Activated B cell treated with CpG ODN at 0.5 μM for 24 hours (primary cell): ENCODE results near the gene PRR35. TPM values are rescaled to one million over a fixed set of nuclear protein-coding genes. Genes with fewer than 3 reads are reported as not detected.

Experiments used
- ATAC-seq: fragments of 200-7000 bp; cut with Tn5 transposase; one replicate; pipeline ENCODE4 v1.10.0; 2021; ENCODE audit warnings: low read depth, mild to moderate bottlenecking, moderate library complexity
- CTCF ChIA-PET: fragments of 350-600 bp; sonication (Branson Sonifier 250); formaldehyde crosslinking; loops from one replicate; lab custom pipeline; 2021; ENCODE audit warnings: antibody characterized with exemption; lab: Charles Lee
- POLR2A ChIA-PET: fragments of 350-600 bp; sonication (Branson Sonifier 250); formaldehyde crosslinking; loops from one replicate; lab custom pipeline; 2021; ENCODE audit warnings: antibody characterized with exemption; lab: Charles Lee
- DNase-seq: peaks from one replicate; pipeline ENCODE4 v3.0.0; 2022
- H3K27ac Mint-ChIP-seq: one replicate; pipeline ENCODE4 v1.8.0; 2020; ENCODE audit warnings: mixed read lengths
- H3K27me3 Mint-ChIP-seq: one replicate; pipeline ENCODE4 v1.8.0; 2021; ENCODE audit warnings: mixed read lengths
- H3K36me3 Mint-ChIP-seq: one replicate; pipeline ENCODE4 v1.8.0; 2021; ENCODE audit warnings: low read depth, mixed read lengths
- H3K4me1 Mint-ChIP-seq: one replicate; pipeline ENCODE4 v1.8.0; 2021; ENCODE audit warnings: mixed read lengths
- H3K4me3 Mint-ChIP-seq: one replicate; pipeline ENCODE4 v1.8.0; 2020; ENCODE audit warnings: mild to moderate bottlenecking, mixed read lengths
- H3K9me3 Mint-ChIP-seq: one replicate; pipeline ENCODE4 v1.8.0; 2020; ENCODE audit warnings: mixed read lengths
- CTCF ChIP-seq: fragments of 200-600 bp; IDR thresholded peaks from one replicate; pipeline ENCODE4 v1.8.0; 2022; ENCODE audit warnings: antibody characterized with exemption, mild to moderate bottlenecking
- intact Hi-C: fragments of 100-400 bp; cut with micrococcal nuclease; formaldehyde crosslinking; loops from one replicate; pipeline ENCODE4 v1.15.1; 2024
- total RNA-seq: library from RNA; stranded (reverse); gene quantifications from 2 replicates; pipeline ENCODE4 v1.2.3, GENCODE V29; 2022

The PRR35 gene
- total RNA-seq, 1 donor from 2014 or later = not detected

- ChIA-PET CTCF (no interaction called here), POLR2A (no interaction called here)
- H3K27me3 Mint-ChIP-seq = no peaks in the 10 kb centered on the region
- H3K36me3 Mint-ChIP-seq = peaks cover 6% of the 10 kb centered on the region
- no peak for TF ChIP-seq CTCF
- H3K4me1 Mint-ChIP-seq = no peaks in the 10 kb centered on the region
- no peaks in the 10 kb centered on the region for H3K9me3 Mint-ChIP-seq
- intact Hi-C loops = no loop called here
- no peak overlapping the region for H3K4me3 Mint-ChIP-seq
- DNase-seq (no peak), ATAC-seq (no peak)
- H3K27ac Mint-ChIP-seq = no peak overlapping the region
These were observed 8.0 kb upstream of the PRR35 start for GRCh38 chr16:552171-552570.

GRCh38 chr16:553601-554296 is 6.4 kb upstream of the PRR35 start:
- DNase-seq = no peak
- POLR2A ChIA-PET = no interaction called here
- no peak overlapping the region for H3K27ac Mint-ChIP-seq
- no peaks in the 10 kb centered on the region for H3K9me3 Mint-ChIP-seq
- no peak overlapping the region for H3K4me3 Mint-ChIP-seq
- no peak for TF ChIP-seq CTCF
- no peaks in the 10 kb centered on the region for H3K4me1 Mint-ChIP-seq
- H3K36me3 Mint-ChIP-seq = peaks cover 6% of the 10 kb centered on the region
- ATAC-seq = no peak
- peaks cover 4% of the 10 kb centered on the region for H3K27me3 Mint-ChIP-seq
- CTCF ChIA-PET = no interaction called here
- intact Hi-C loops = no loop called here

GRCh38 chr16:554297-554621 is 5.9 kb upstream of the PRR35 start:
- Mint-ChIP-seq H3K4me1 (no peaks in the 10 kb centered on the region), H3K4me3 (no peak overlapping the region), H3K36me3 (peaks cover 6% of the 10 kb centered on the region), H3K9me3 (no peaks in the 10 kb centered on the region), H3K27ac (no peak overlapping the region), H3K27me3 (peaks cover 4% of the 10 kb centered on the region)
- intact Hi-C loops = no loop called here
- TF ChIP-seq CTCF = no peak
- ChIA-PET CTCF (no interaction called here), POLR2A (no interaction called here)
- ATAC-seq = no peak
- no peak for DNase-seq

GRCh38 chr16:554640-555365 is 5.4 kb upstream of the PRR35 start:
- peaks cover 2% of the 10 kb centered on the region for H3K4me1 Mint-ChIP-seq
- TF ChIP-seq CTCF = no peak
- ATAC-seq (no peak), DNase-seq (no peak)
- H3K4me3 Mint-ChIP-seq = no peak overlapping the region
- ChIA-PET CTCF (no interaction called here), POLR2A (no interaction called here)
- H3K27ac Mint-ChIP-seq = no peak overlapping the region
- peaks cover 4% of the 10 kb centered on the region for H3K27me3 Mint-ChIP-seq
- intact Hi-C loops = no loop called here
- peaks cover 6% of the 10 kb centered on the region for H3K36me3 Mint-ChIP-seq
- no peaks in the 10 kb centered on the region for H3K9me3 Mint-ChIP-seq

GRCh38 chr16:555528-556473 is 4.4 kb upstream of the PRR35 start:
- Mint-ChIP-seq H3K9me3 (no peaks in the 10 kb centered on the region), H3K4me3 (no peak overlapping the region), H3K4me1 (peaks cover 2% of the 10 kb centered on the region), H3K36me3 (peaks cover 6% of the 10 kb centered on the region), H3K27me3 (peaks cover 4% of the 10 kb centered on the region), H3K27ac (no peak overlapping the region)
- ChIA-PET POLR2A (no interaction called here), CTCF (no interaction called here)
- TF ChIP-seq CTCF = no peak
- no peak for ATAC-seq
- no peak for DNase-seq
- intact Hi-C loops = no loop called here
